T-helper 2 cell treated with Interferon-gamma antibody and Interleukin-4, amounts not matched to agents 5 μg/mL and 100 μg/mL, for 36 hours (primary cell): Measurements from ENCODE around the gene PDIK1L.

Experiments used
- DNase-seq: peaks from one replicate; pipeline ENCODE4 v3.0.0; 2021; ENCODE audit warnings: low spot score
- H3K27ac Mint-ChIP-seq: one replicate; pipeline ENCODE4 v1.8.0; 2021; ENCODE audit warnings: mild to moderate bottlenecking, mixed read lengths
- H3K27me3 Mint-ChIP-seq: one replicate; pipeline ENCODE4 v1.8.0; 2021; ENCODE audit warnings: low read depth, mixed read lengths
- H3K36me3 Mint-ChIP-seq: one replicate; pipeline ENCODE4 v1.8.0; 2021; ENCODE audit warnings: low read depth, mixed read lengths
- H3K4me1 Mint-ChIP-seq: one replicate; pipeline ENCODE4 v1.8.0; 2021; ENCODE audit warnings: low read depth, mixed read lengths
- H3K4me3 Mint-ChIP-seq: one replicate; pipeline ENCODE4 v1.8.0; 2022; ENCODE audit warnings: mild to moderate bottlenecking, moderate library complexity, mixed read lengths
- H3K9me3 Mint-ChIP-seq: one replicate; pipeline ENCODE4 v1.8.0; 2021; ENCODE audit warnings: mixed read lengths

PDIK1L gene

GRCh38 chr1:26122988-26123973, 11.7 kb downstream of the PDIK1L start:
- Mint-ChIP-seq H3K27ac (peak overlapping the region; percentile 86), H3K4me1 (peaks cover 71% of the 10 kb centered on the region), H3K27me3 (no peaks in the 10 kb centered on the region), H3K9me3 (no peaks in the 10 kb centered on the region), H3K4me3 (peak overlapping the region; percentile 85), H3K36me3 (peaks cover 59% of the 10 kb centered on the region)
- peak; percentile 29 for DNase-seq

- no peaks in the 10 kb centered on the region for H3K27me3 Mint-ChIP-seq
- no peak for DNase-seq
- H3K27ac Mint-ChIP-seq: peak overlapping the region; percentile 98
- H3K9me3 Mint-ChIP-seq: no peaks in the 10 kb centered on the region
- H3K36me3 Mint-ChIP-seq: peaks cover 48% of the 10 kb centered on the region
- peaks cover 65% of the 10 kb centered on the region for H3K4me1 Mint-ChIP-seq
- peak overlapping the region; percentile 85 for H3K4me3 Mint-ChIP-seq
Observed at GRCh38 chr1:26124418-26125331, 13.1 kb downstream of the PDIK1L start.

- Mint-ChIP-seq H3K4me3 (peak overlapping the region; percentile 85), H3K36me3 (peaks cover 41% of the 10 kb centered on the region), H3K4me1 (peaks cover 59% of the 10 kb centered on the region), H3K9me3 (no peaks in the 10 kb centered on the region), H3K27me3 (no peaks in the 10 kb centered on the region), H3K27ac (peak overlapping the region; percentile 98)
- no peak for DNase-seq
Observed at GRCh38 chr1:26125382-26125781, 13.8 kb downstream of the PDIK1L start.

GRCh38 chr1:26125946-26126320, 14.3 kb downstream of the PDIK1L start:
- peak overlapping the region; percentile 85 for H3K4me3 Mint-ChIP-seq
- H3K27ac Mint-ChIP-seq: peak overlapping the region; percentile 98
- H3K4me1 Mint-ChIP-seq: peaks cover 58% of the 10 kb centered on the region
- no peaks in the 10 kb centered on the region for H3K27me3 Mint-ChIP-seq
- DNase-seq: no peak
- H3K36me3 Mint-ChIP-seq: peaks cover 39% of the 10 kb centered on the region
- no peaks in the 10 kb centered on the region for H3K9me3 Mint-ChIP-seq

GRCh38 chr1:26126321-26127084, 14.9 kb downstream of the PDIK1L start:
- H3K36me3 Mint-ChIP-seq: peaks cover 39% of the 10 kb centered on the region
- DNase-seq: peak; percentile 68
- H3K27ac Mint-ChIP-seq: peak overlapping the region; percentile 98
- peaks cover 58% of the 10 kb centered on the region for H3K4me1 Mint-ChIP-seq
- H3K4me3 Mint-ChIP-seq: peak overlapping the region; percentile 85
- no peaks in the 10 kb centered on the region for H3K27me3 Mint-ChIP-seq
- H3K9me3 Mint-ChIP-seq: no peaks in the 10 kb centered on the region

- peak overlapping the region; percentile 85 for H3K4me3 Mint-ChIP-seq
- no peaks in the 10 kb centered on the region for H3K27me3 Mint-ChIP-seq
- peak overlapping the region; percentile 98 for H3K27ac Mint-ChIP-seq
- DNase-seq: no peak
- H3K9me3 Mint-ChIP-seq: no peaks in the 10 kb centered on the region
- H3K36me3 Mint-ChIP-seq: peaks cover 30% of the 10 kb centered on the region
- peaks cover 54% of the 10 kb centered on the region for H3K4me1 Mint-ChIP-seq
Observed at GRCh38 chr1:26127235-26128163, 15.9 kb downstream of the PDIK1L start.

GRCh38 chr1:26129778-26130177, 18.2 kb downstream of the PDIK1L start:
- Mint-ChIP-seq H3K27ac (no peak overlapping the region), H3K9me3 (peaks cover 8% of the 10 kb centered on the region), H3K4me3 (no peak overlapping the region), H3K27me3 (no peaks in the 10 kb centered on the region), H3K36me3 (peaks cover 15% of the 10 kb centered on the region), H3K4me1 (peaks cover 36% of the 10 kb centered on the region)
- DNase-seq: no peak

GRCh38 chr1:26130695-26131094, 19.1 kb downstream of the PDIK1L start:
- no peak overlapping the region for H3K27ac Mint-ChIP-seq
- peaks cover 8% of the 10 kb centered on the region for H3K9me3 Mint-ChIP-seq

GRCh38 chr1:26132128-26132833, 20.7 kb downstream of the PDIK1L start:
- DNase-seq: no peak
- peaks cover 7% of the 10 kb centered on the region for H3K36me3 Mint-ChIP-seq
- no peak overlapping the region for H3K4me3 Mint-ChIP-seq
- H3K9me3 Mint-ChIP-seq: peaks cover 8% of the 10 kb centered on the region
- H3K27ac Mint-ChIP-seq: no peak overlapping the region
- H3K27me3 Mint-ChIP-seq: no peaks in the 10 kb centered on the region
- peaks cover 20% of the 10 kb centered on the region for H3K4me1 Mint-ChIP-seq

More at GRCh38 chr1:26130695-26131094, 19.1 kb downstream of the PDIK1L start:
- peaks cover 11% of the 10 kb centered on the region for H3K36me3 Mint-ChIP-seq
- H3K4me1 Mint-ChIP-seq: peaks cover 30% of the 10 kb centered on the region
- H3K4me3 Mint-ChIP-seq: no peak overlapping the region
- H3K27me3 Mint-ChIP-seq: no peaks in the 10 kb centered on the region
- no peak for DNase-seq

GRCh38 chr1:26132834-26133167, 21.2 kb downstream of the PDIK1L start:
- Mint-ChIP-seq H3K36me3 (peaks cover 3% of the 10 kb centered on the region), H3K4me1 (peaks cover 15% of the 10 kb centered on the region), H3K9me3 (peaks cover 8% of the 10 kb centered on the region), H3K4me3 (no peak overlapping the region), H3K27ac (no peak overlapping the region), H3K27me3 (no peaks in the 10 kb centered on the region)
- no peak for DNase-seq

- Mint-ChIP-seq H3K27me3 (no peaks in the 10 kb centered on the region), H3K36me3 (no peaks in the 10 kb centered on the region), H3K9me3 (peaks cover 8% of the 10 kb centered on the region), H3K4me3 (no peak overlapping the region), H3K27ac (no peak overlapping the region), H3K4me1 (peaks cover 14% of the 10 kb centered on the region)
- DNase-seq: no peak
Observed at GRCh38 chr1:26134466-26134865, 22.8 kb downstream of the PDIK1L start.

GRCh38 chr1:26138974-26139558, 27.4 kb downstream of the PDIK1L start:
- Mint-ChIP-seq H3K9me3 (peaks cover 5% of the 10 kb centered on the region), H3K27me3 (peaks cover 7% of the 10 kb centered on the region), H3K4me3 (no peak overlapping the region), H3K4me1 (peaks cover 14% of the 10 kb centered on the region), H3K36me3 (no peaks in the 10 kb centered on the region), H3K27ac (peak overlapping the region; percentile 15)
- DNase-seq: no peak
